Trophoblast cell (in vitro differentiated cells and primary cell): ENCODE measurements around the gene FBN3.
"Not testable (repeated sequence)": the region's sequence is repeated elsewhere in the genome, so short reads cannot be mapped to it uniquely, and the experiment has no call there.

Source experiments
- DNase-seq, 2 donors: peaks; one replicate each; pipeline ENCODE4 v3.0.0-alpha.2; 2016
- H2AFZ ChIP-seq: 2 replicates; pipeline ENCODE4 v1.6.1; 2013; ENCODE audit warnings: low read length, moderate library complexity, mild to moderate bottlenecking; ENCODE audit not compliant: insufficient read depth, poor library complexity
- H2AK5ac ChIP-seq: 2 replicates; pipeline ENCODE4 v1.6.1; 2013; ENCODE audit warnings: mild to moderate bottlenecking, low read length
- H2BK120ac ChIP-seq: 2 replicates; pipeline ENCODE4 v1.6.1; 2013; ENCODE audit warnings: low read length, mild to moderate bottlenecking, moderate library complexity; ENCODE audit not compliant: insufficient read depth, poor library complexity
- H2BK12ac ChIP-seq: 2 replicates; pipeline ENCODE4 v1.6.1; 2013; ENCODE audit warnings: mild to moderate bottlenecking, low read length, moderate library complexity
- H2BK5ac ChIP-seq: 2 replicates; pipeline ENCODE4 v1.6.1; 2013; ENCODE audit warnings: low read length, low read depth, moderate library complexity, mild to moderate bottlenecking; ENCODE audit not compliant: poor library complexity
- H3K14ac ChIP-seq: 2 replicates; pipeline ENCODE4 v1.6.1; 2013; ENCODE audit warnings: mild to moderate bottlenecking, low read length
- H3K18ac ChIP-seq: 2 replicates; pipeline ENCODE4 v1.6.1; 2013; ENCODE audit warnings: mild to moderate bottlenecking, low read length
- H3K23ac ChIP-seq: 2 replicates; pipeline ENCODE4 v1.6.1; 2013; ENCODE audit warnings: low read length
- H3K27ac ChIP-seq: 2 replicates; pipeline ENCODE4 v1.5.1; 2013; ENCODE audit warnings: low read depth, mild to moderate bottlenecking, inconsistent platforms, low read length, moderate library complexity
- H3K27me3 ChIP-seq: 2 replicates; pipeline ENCODE4 v1.6.1; 2013; ENCODE audit warnings: inconsistent platforms, mild to moderate bottlenecking, low read length, moderate library complexity; ENCODE audit not compliant: insufficient read depth
- H3K36me3 ChIP-seq, 2 experiments: 1 replicate in 1 of 2; 2 replicates in 1 of 2; pipeline ENCODE4 v1.6.1; 2013; ENCODE audit warnings: low read length in 2 of 2, mild to moderate bottlenecking in 2 of 2, moderate library complexity in 1 of 2; ENCODE audit not compliant: insufficient read depth in 2 of 2, control insufficient read depth in 1 of 2
- H3K4ac ChIP-seq: 2 replicates; pipeline ENCODE4 v1.6.1; 2013; ENCODE audit warnings: low read depth, mild to moderate bottlenecking, low read length, moderate library complexity
- H3K4me1 ChIP-seq, 2 experiments: 1 replicate in 1 of 2; 2 replicates in 1 of 2; pipeline ENCODE4 v1.6.1; 2013; ENCODE audit warnings: low read length in 2 of 2, mild to moderate bottlenecking in 2 of 2, moderate library complexity in 1 of 2; ENCODE audit not compliant: insufficient read depth in 2 of 2, control insufficient read depth in 1 of 2
- H3K4me2 ChIP-seq: 2 replicates; pipeline ENCODE4 v1.6.1; 2013; ENCODE audit warnings: inconsistent platforms, mild to moderate bottlenecking, low read length, moderate library complexity
- H3K4me3 ChIP-seq: 2 replicates; pipeline ENCODE4 v1.5.1; 2013; ENCODE audit warnings: mild to moderate bottlenecking, low read depth, low read length, inconsistent platforms
- H3K79me1 ChIP-seq: one replicate; pipeline ENCODE4 v1.6.1; 2013; ENCODE audit warnings: low read length
- H3K79me2 ChIP-seq: 2 replicates; pipeline ENCODE4 v1.6.1; 2013; ENCODE audit warnings: low read length, mild to moderate bottlenecking; ENCODE audit not compliant: control insufficient read depth, insufficient read depth, poor library complexity
- H3K9ac ChIP-seq: 2 replicates; pipeline ENCODE4 v1.6.1; 2013; ENCODE audit warnings: mild to moderate bottlenecking, low read length
- H3K9me3 ChIP-seq: 2 replicates; pipeline ENCODE4 v1.6.1; 2013; ENCODE audit warnings: low read depth, mild to moderate bottlenecking, control low read depth, inconsistent platforms, low read length; ENCODE audit not compliant: insufficient read depth
- H4K12ac ChIP-seq: 2 replicates; pipeline ENCODE4 v1.6.1; 2013; ENCODE audit warnings: low read depth, mild to moderate bottlenecking, low read length, moderate library complexity
- H4K8ac ChIP-seq: 2 replicates; pipeline ENCODE4 v1.6.1; 2013; ENCODE audit warnings: low read depth, mild to moderate bottlenecking, low read length, moderate library complexity
- H4K91ac ChIP-seq: one replicate; pipeline ENCODE4 v1.6.1; 2013; ENCODE audit warnings: low read depth, mild to moderate bottlenecking, low read length, moderate library complexity
- WGBS: extraction: QIAGEN DNeasy Blood & Tissue Kit; methylation state at CpG from one replicate; pipeline ENCODE4 v1.1.7; 2013; ENCODE audit warnings: missing lambda C conversion rate; ENCODE audit not compliant: insufficient read length, insufficient coverage; ENCODE audit errors: extremely low coverage; 5-methylcytosine and 5-hydroxymethylcytosine counted together

Gene FBN3

GRCh38 chr19:8025316-8025715, 124.1 kb downstream of the FBN3 start:
- no CpG with 5 or more reads among the region's 5 CpGs for WGBS

GRCh38 chr19:8024256-8024655, 125.1 kb downstream of the FBN3 start:
- not testable (repeated sequence) for H2AFZ ChIP-seq, H4K8ac ChIP-seq, H4K12ac ChIP-seq, H3K14ac ChIP-seq, H3K18ac ChIP-seq, H2BK5ac ChIP-seq, H3K79me2 ChIP-seq, H3K9ac ChIP-seq, H3K23ac ChIP-seq, H2BK120ac ChIP-seq, H3K9me3 ChIP-seq, H2AK5ac ChIP-seq, H4K91ac ChIP-seq, H3K4ac ChIP-seq, H3K27me3 ChIP-seq, H3K4me2 ChIP-seq, H3K27ac ChIP-seq, H3K4me3 ChIP-seq, H3K36me3 ChIP-seq, H2BK12ac ChIP-seq
- peaks cover 12% of the 10 kb centered on the region for H3K79me1 ChIP-seq
- WGBS, result no CpG with 5 or more reads among the region's 3 CpGs
- peak; percentile 60 to 63 for DNase-seq
- peaks cover 11 to 19% of the 10 kb centered on the region in 2 experiments for H3K4me1 ChIP-seq

More at GRCh38 chr19:8025316-8025715, 124.1 kb downstream of the FBN3 start:
- Histone ChIP-seq H2AFZ (no peak overlapping the region), H2AK5ac (no peak overlapping the region), H3K4me3 (no peak overlapping the region), H3K4me1 (peaks cover 14 to 26% of the 10 kb centered on the region in 2 experiments), H3K4ac (no peak overlapping the region), H3K27me3 (no peaks in the 10 kb centered on the region), H2BK12ac (no peak overlapping the region), H3K9ac (no peak overlapping the region), H3K23ac (no peak overlapping the region), H3K4me2 (no peak overlapping the region), H4K12ac (no peak overlapping the region), H3K27ac (no peak overlapping the region), H3K79me1 (peaks cover 16% of the 10 kb centered on the region), H3K79me2 (peaks cover 3% of the 10 kb centered on the region), H3K9me3 (peaks cover 2% of the 10 kb centered on the region), H2BK5ac (no peak overlapping the region), H3K14ac (no peak overlapping the region), H4K91ac (no peak overlapping the region), H2BK120ac (no peak overlapping the region), H3K18ac (no peak overlapping the region), H3K36me3 (no peaks in the 10 kb centered on the region), H4K8ac (no peak overlapping the region)
- no peak for DNase-seq

- Histone ChIP-seq H3K14ac (no peak overlapping the region), H2BK5ac (no peak overlapping the region), H4K91ac (no peak overlapping the region), H2AK5ac (no peak overlapping the region), H3K27me3 (no peaks in the 10 kb centered on the region), H3K4me2 (no peak overlapping the region), H3K4ac (no peak overlapping the region), H3K79me2 (peaks cover 1% of the 10 kb centered on the region), H3K36me3 (no peaks in the 10 kb centered on the region), H3K9ac (no peak overlapping the region), H3K18ac (no peak overlapping the region), H2BK120ac (no peak overlapping the region), H2AFZ (no peak overlapping the region), H3K4me3 (no peak overlapping the region), H3K9me3 (peaks cover 2% of the 10 kb centered on the region), H3K79me1 (peaks cover 7% of the 10 kb centered on the region), H3K4me1 (peaks cover 7 to 13% of the 10 kb centered on the region in 2 experiments), H4K8ac (no peak overlapping the region), H3K23ac (no peak overlapping the region), H4K12ac (no peak overlapping the region), H2BK12ac (no peak overlapping the region), H3K27ac (peak overlapping the region; percentile 27)
- WGBS, result no CpG with 5 or more reads among the region's 5 CpGs
- DNase-seq, result peak; percentile 78 to 93
Measured at GRCh38 chr19:8023371-8023770, 126.0 kb downstream of the FBN3 start.

GRCh38 chr19:8022275-8022674, 127.1 kb downstream of the FBN3 start:
- Histone ChIP-seq H3K4me2 (no peak overlapping the region), H2AK5ac (peak overlapping the region; percentile 73), H3K4me1 (peaks cover 4 to 7% of the 10 kb centered on the region in 2 experiments), H2BK120ac (no peak overlapping the region), H3K4me3 (no peak overlapping the region), H3K27ac (no peak overlapping the region), H2BK5ac (no peak overlapping the region), H3K9ac (no peak overlapping the region), H3K27me3 (no peaks in the 10 kb centered on the region), H2BK12ac (no peak overlapping the region), H3K36me3 (no peaks in the 10 kb centered on the region), H3K79me1 (peaks cover 3% of the 10 kb centered on the region), H2AFZ (no peak overlapping the region), H4K8ac (no peak overlapping the region), H4K12ac (no peak overlapping the region), H3K4ac (no peak overlapping the region), H3K9me3 (peaks cover 2% of the 10 kb centered on the region), H3K23ac (no peak overlapping the region), H3K18ac (no peak overlapping the region), H3K79me2 (no peaks in the 10 kb centered on the region), H4K91ac (no peak overlapping the region), H3K14ac (no peak overlapping the region)
- DNase-seq, result no peak
- WGBS, result no CpG with 5 or more reads among the region's 13 CpGs
